Right ventricle myocardium superior (tissue), 1 donor: ENCODE results near the gene MAP3K2. TPM values are rescaled to one million over a fixed set of nuclear protein-coding genes. Genes with fewer than 3 reads are reported as not detected.

ENCODE experiments used
- ATAC-seq: fragments of 200-7000 bp; cut with Tn5 transposase; one replicate; pipeline ENCODE4 v1.9.1; 2020; ENCODE audit warnings: mild to moderate bottlenecking; ENCODE audit not compliant: poor library complexity
- DNase-seq: peaks from one replicate; pipeline ENCODE4 v3.0.0-alpha.2; 2020
- intact Hi-C: fragments of 100-400 bp; cut with DNase I; formaldehyde crosslinking; loops from one replicate; pipeline ENCODE4 v1.11.2; 2022
- long read RNA-seq: library from polyadenylated mRNA; unstranded; transcript quantifications from one replicate; pipeline ENCODE4 v2.0.0, GENCODE V29; 2021
- total RNA-seq: library from RNA; stranded (reverse); fragmentation: NEBNext Ultra II Directional; extraction: Animal tissue kit (Norgen Biotek cat#: 25700); gene quantifications from one replicate; pipeline ENCODE4 v1.2.1, GENCODE V29; 2021
- donor health status: DM: no; HTN: yes; CAD: no; lungs with severe emphysema.

MAP3K2 gene, protein sequence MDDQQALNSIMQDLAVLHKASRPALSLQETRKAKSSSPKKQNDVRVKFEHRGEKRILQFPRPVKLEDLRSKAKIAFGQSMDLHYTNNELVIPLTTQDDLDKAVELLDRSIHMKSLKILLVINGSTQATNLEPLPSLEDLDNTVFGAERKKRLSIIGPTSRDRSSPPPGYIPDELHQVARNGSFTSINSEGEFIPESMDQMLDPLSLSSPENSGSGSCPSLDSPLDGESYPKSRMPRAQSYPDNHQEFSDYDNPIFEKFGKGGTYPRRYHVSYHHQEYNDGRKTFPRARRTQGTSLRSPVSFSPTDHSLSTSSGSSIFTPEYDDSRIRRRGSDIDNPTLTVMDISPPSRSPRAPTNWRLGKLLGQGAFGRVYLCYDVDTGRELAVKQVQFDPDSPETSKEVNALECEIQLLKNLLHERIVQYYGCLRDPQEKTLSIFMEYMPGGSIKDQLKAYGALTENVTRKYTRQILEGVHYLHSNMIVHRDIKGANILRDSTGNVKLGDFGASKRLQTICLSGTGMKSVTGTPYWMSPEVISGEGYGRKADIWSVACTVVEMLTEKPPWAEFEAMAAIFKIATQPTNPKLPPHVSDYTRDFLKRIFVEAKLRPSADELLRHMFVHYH
- 22.5 TPM for total RNA-seq
- long read RNA-seq, partial matches to known transcripts = 4 of 32 reads
- long read RNA-seq, other reads (novel, unspliced or antisense) = 28 of 32 reads

DNA sequence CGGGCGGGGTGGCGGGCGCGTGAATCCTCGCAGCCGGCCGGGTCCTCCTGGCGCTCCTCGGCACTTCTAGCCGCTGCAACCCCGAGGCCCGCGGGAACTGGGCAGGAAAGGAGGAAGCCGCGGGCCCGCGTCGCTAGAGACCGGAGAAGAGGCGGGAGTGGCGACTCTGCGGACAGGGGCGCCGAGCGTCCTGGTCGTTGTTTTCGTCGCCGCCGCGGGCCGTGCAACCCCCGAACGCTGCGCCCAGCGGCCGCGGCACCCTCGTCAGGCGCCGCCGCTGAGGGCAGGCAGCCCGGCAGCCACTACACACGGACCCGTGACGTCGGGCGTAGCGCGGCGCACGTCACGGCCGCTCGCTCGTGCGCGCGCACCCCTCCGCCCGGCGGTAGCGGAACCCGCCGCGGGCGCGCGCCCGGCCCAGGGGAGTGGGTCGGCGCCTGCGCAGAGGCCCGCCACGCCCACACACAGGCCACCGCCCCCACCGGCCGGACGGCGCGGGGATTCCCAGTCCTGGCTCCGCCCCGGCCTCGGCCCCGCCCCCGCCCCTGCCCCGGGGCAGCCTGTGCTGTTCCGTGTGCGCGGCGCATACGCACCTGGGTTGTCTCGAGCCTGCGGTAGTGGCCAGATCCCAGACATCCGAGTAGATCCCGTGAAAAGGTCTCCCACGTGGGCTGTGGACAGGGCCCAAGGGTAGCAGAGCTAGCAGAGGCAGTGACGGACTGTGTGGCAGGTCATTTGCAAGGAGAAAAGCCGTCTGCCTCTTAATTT lies at the start of gene MAP3K2:
Gene MAP3K2, minus strand, starts transcription at position 321 of the 768 bp plus-strand sequence. CDS start 44,846 bp downstream, outside the sequence.
- peak; percentile 95 for DNase-seq
- intact Hi-C loops = no loop called here
- peak; percentile 94 for ATAC-seq

DNA sequence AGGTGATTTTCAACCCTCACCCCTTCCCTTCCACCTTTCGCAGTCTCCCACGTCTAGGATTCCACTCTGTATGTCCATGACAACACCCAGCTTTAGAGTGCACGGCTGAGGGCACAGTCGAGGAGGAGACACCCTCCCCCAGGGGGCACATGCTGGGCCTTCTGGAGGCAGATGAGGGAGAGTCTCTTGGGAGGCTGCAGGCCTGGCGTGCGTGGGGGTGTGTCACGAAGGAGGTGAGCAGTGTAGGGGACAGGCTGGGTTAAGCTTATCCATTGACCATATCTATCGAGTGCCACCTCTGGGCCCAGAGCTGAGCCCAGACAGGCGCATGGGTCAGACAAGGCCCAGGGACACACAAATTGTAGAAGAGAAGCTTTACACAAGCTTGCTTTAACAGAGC lies 49.3 kb upstream of the MAP3K2 start:
- no peak for DNase-seq
- intact Hi-C loops = no loop called here
- ATAC-seq = no peak

DNA sequence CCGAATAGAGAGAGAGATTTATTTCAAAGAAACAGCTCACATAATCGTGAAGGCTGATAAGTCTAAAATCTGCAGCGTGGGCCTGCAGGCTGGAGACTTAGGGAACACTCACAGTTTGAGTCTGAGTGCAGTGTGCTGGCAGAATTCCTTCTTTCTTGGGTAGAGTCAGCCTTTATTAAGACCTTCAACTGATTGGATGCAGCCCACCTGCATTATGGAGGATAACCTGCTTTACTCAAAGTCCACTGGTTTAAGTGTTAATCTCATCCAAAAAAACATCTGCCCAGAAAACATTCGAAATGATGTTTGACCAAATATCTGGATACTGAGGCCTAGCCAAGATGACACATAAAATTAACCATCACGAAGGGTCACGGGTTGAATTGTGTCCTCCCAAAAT lies 46.7 kb upstream of the MAP3K2 start:
- intact Hi-C loops = no loop called here
- no peak for ATAC-seq
- DNase-seq = no peak

DNA sequence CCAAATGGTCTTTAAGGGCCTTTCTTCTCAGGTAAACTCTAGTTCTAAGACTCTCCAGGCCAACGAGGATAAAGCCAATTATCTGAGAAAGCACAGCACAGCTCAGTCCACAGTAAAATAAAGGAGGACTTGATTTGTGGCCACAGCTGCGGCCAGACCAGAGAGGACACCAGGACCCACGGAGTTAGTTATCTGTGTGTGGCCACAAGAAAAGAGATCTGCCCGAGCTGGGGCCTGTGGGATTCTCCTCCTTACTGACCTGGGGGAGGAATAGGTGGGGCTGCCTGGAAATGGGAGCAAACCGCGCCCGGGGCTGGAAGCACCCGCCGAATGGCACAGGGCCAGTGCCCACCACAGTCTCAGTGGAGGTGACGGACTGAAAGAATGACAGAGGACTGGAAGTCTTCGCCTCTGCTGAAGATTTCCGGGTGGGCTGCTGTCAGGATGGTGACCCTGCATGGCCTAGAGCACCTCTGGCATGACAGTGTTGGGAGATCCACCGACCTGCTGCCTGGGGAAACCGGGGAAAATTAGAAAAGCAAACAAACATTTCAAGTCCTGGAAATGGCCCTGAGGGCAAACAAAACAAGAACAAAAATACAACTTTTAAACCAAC lies 43.7 kb upstream of the MAP3K2 start:
- DNase-seq (no peak), ATAC-seq (no peak)
- intact Hi-C loops = no loop called here

DNA sequence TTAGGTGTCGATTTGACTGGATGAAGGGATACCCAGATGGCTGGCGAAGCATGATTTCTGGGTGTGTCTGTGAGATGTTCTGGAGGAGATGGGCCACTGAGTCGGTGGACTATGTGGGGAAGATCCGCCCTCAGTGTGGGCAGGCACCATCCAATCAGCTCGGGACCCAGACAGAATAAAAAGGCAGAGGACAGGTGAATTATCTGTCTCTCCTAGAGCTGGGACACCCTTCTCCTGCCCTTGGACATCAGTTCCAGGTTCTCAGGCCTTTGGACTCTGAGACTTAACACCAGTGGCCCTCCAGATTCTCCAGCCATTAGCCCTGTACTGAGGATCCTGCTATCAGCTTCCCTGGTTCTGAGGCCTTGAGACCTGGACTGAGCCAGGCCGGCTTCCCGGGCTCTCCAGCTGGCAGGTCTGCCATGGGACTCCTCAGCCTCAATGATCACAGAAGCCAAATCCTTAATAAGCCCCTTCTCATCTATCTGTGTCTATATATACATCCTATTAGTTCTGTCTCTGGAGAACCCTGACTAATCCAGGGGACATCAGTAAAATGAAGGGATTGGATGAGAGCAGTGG lies 42.2 kb upstream of the MAP3K2 start:
- ATAC-seq = no peak
- DNase-seq = no peak
- intact Hi-C loops = no loop called here

DNA sequence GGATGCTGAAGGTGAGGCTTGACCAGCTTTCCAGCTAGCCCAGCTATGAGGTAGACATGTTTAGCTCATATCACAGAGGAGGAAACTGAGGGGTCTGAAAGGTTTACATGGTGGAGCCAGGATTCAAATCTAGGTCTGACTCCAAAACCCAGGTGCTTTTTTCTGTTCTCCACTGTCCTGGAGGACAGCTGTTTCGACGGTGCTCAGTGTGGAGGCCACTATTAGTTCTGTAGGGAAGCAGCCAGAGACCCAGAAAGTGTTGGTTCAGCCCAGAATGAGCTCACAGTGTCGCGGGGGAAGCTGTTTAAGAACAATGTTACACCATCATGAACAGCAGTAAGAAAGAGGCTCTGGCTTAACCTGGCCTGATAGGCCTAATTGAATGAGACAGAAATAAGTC lies 41.5 kb upstream of the MAP3K2 start:
- ATAC-seq (no peak), DNase-seq (no peak)
- intact Hi-C loops = no loop called here

DNA sequence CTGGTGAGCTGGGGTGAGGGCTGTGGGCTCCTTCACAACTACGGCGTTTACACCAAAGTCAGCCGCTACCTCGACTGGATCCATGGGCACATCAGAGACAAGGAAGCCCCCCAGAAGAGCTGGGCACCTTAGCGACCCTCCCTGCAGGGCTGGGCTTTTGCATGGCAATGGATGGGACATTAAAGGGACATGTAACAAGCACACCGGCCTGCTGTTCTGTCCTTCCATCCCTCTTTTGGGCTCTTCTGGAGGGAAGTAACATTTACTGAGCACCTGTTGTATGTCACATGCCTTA lies 41.0 kb upstream of the MAP3K2 start:
- DNase-seq = no peak

DNA sequence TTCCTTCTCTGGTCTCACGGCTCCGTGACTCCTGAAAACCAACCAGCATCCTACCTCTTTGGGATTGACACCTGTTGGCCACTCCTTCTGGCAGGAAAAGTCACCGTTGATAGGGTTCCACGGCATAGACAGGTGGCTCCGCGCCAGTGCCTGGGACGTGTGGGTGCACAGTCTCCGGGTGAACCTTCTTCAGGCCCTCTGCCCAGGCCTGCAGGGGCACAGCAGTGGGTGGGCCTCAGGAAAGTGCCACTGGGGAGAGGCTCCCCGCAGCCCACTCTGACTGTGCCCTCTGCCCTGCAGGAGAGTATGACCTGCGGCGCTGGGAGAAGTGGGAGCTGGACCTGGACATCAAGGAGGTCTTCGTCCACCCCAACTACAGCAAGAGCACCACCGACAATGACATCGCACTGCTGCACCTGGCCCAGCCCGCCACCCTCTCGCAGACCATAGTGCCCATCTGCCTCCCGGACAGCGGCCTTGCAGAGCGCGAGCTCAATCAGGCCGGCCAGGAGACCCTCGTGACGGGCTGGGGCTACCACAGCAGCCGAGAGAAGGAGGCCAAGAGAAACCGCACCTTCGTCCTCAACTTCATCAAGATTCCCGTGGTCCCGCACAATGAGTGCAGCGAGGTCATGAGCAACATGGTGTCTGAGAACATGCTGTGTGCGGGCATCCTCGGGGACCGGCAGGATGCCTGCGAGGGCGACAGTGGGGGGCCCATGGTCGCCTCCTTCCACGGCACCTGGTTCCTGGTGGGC lies 40.5 kb upstream of the MAP3K2 start:
- no peak for ATAC-seq
- intact Hi-C loops = no loop called here
- DNase-seq = no peak

More for the DNA sequence above, 41.0 kb upstream of the MAP3K2 start:
- intact Hi-C loops = no loop called here
- no peak for ATAC-seq

DNA sequence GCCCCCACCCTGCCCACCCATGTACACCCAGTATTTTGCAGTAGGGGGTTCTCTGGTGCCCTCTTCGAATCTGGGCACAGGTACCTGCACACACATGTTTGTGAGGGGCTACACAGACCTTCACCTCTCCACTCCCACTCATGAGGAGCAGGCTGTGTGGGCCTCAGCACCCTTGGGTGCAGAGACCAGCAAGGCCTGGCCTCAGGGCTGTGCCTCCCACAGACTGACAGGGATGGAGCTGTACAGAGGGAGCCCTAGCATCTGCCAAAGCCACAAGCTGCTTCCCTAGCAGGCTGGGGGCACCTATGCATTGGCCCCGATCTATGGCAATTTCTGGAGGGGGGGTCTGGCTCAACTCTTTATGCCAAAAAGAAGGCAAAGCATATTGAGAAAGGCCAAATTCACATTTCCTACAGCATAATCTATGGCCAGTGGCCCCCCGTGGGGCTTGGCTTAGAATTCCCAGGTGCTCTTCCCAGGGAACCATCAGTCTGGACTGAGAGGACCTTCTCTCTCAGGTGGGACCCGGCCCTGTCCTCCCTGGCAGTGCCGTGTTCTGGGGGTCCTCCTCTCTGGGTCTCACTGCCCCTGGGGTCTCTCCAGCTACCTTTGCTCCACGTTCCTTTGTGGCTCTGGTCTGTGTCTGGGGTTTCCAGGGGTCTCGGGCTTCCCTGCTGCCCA lies 39.7 kb upstream of the MAP3K2 start:
- intact Hi-C loops = no loop called here
- DNase-seq (no peak), ATAC-seq (no peak)

DNA sequence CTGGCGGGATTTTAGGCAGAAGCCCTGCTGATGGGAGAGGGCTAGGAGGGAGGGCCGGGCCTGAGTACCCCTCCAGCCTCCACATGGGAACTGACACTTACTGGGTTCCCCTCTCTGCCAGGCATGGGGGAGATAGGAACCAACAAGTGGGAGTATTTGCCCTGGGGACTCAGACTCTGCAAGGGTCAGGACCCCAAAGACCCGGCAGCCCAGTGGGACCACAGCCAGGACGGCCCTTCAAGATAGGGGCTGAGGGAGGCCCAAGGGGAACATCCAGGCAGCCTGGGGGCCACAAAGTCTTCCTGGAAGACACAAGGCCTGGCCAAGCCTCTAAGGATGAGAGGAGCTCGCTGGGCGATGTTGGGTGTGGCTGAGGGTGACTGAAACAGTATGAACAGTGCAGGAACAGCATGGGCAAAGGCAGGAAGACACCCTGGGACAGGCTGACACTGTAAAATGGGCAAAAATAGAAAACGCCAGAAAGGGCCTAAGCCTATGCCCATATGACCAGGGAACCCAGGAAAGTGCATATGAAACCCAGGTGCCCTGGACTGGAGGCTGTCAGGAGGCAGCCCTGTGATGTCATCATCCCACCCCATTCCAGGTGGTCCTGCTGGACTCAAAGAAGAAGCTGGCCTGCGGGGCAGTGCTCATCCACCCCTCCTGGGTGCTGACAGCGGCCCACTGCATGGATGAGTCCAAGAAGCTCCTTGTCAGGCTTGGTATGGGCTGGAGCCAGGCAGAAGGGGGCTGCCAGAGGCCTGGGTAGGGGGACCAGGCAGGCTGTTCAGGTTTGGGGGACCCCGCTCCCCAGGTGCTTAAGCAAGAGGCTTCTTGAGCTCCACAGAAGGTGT lies 39.0 kb upstream of the MAP3K2 start:
- intact Hi-C loops = no loop called here
- ATAC-seq = no peak
- no peak for DNase-seq

DNA sequence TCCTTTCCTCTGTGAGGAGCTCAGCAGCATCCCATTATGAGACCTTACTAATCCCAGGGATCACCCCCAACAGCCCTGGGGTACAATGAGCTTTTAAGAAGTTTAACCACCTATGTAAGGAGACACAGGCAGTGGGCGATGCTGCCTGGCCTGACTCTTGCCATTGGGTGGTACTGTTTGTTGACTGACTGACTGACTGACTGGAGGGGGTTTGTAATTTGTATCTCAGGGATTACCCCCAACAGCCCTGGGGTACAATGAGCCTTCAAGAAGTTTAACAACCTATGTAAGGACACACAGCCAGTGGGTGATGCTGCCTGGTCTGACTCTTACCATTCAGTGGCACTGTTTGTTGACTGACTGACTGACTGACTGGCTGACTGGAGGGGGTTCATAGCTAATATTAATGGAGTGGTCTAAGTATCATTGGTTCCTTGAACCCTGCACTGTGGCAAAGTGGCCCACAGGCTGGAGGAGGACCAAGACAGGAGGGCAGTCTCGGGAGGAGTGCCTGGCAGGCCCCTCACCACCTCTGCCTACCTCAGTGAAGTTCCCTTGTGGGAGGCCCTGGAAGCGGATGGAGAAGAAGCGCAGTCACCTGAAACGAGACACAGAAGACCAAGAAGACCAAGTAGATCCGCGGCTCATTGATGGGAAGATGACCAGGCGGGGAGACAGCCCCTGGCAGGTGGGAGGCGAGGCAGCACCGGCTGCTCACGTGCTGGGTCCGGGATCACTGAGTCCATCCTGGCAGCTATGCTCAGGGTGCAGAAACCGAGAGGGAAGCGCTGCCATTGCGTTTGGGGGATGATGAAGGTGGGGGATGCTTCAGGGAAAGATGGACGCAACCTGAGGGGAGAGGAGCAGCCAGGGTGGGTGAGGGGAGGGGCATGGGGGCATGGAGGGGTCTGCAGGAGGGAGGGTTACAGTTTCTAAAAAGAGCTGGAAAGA lies 38.0 kb upstream of the MAP3K2 start:
- DNase-seq (no peak), ATAC-seq (no peak)
- intact Hi-C loops = no loop called here

DNA sequence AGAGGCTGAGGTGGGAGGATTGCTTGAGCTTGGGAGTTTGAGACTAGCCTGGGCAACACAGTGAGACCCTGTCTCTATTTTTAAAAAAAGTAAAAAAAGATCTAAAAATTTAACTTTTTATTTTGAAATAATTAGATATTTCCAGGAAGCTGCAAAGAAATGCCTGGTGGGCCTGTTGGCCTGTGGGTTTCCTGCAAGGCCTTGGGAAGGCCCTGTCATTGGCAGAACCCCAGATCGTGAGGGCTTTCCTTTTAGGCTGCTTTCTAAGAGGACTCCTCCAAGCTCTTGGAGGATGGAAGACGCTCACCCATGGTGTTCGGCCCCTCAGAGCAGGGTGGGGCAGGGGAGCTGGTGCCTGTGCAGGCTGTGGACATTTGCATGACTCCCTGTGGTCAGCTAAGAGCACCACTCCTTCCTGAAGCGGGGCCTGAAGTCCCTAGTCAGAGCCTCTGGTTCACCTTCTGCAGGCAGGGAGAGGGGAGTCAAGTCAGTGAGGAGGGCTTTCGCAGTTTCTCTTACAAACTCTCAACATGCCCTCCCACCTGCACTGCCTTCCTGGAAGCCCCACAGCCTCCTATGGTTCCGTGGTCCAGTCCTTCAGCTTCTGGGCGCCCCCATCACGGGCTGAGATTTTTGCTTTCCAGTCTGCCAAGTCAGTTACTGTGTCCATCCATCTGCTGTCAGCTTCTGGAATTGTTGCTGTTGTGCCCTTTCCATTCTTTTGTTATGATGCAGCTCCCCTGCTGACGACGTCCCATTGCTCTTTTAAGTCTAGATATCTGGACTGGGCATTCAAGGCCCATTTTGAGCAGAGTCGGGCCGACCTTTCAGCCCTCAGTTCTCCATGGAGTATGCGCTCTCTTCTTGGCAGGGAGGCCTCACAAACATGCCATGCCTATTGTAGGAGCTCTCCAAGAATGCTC lies 37.1 kb upstream of the MAP3K2 start:
- intact Hi-C loops = no loop called here
- DNase-seq = no peak
- no peak for ATAC-seq

DNA sequence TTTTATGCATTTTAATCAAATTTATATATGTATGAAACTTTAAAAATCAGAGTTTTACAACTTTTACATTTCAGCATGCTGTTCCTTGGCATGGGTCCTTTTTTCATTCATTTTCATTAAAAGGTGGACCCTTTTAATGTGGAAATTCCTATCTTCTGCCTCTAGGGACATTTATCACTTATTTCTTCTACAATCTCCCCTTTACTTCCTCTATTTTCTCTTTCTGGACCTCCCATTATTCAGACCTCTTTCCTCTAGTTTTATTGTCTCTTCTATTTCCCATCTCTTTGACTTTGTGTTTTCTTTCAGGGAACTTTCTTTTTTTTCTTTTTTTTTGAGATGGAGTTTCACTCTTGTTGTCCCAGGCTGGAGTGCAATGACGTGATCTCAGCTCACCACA lies 36.1 kb upstream of the MAP3K2 start:
- no peak for ATAC-seq
- DNase-seq = no peak
- intact Hi-C loops = no loop called here

DNA sequence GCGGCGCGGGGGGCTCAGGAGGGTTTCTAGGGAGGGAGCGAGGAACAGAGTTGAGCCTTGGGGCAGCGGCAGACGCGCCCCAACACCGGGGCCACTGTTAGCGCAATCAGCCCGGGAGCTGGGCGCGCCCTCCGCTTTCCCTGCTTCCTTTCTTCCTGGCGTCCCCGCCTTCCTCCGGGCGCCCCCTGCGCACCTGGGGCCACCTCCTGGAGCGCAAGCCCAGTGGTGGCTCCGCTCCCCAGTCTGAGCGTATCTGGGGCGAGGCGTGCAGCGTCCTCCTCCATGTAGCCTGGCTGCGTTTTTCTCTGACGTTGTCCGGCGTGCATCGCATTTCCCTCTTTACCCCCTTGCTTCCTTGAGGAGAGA lies 35.7 kb upstream of the MAP3K2 start:
- ATAC-seq (no peak), DNase-seq (no peak)

More for the DNA sequence above, 35.7 kb upstream of the MAP3K2 start:
- intact Hi-C loops = no loop called here
